Calu3 (cell line): ENCODE measurements around the gene RHBDL1. TPM values are rescaled to one million over a fixed set of nuclear protein-coding genes. Genes with fewer than 3 reads are reported as not detected.

Experiments used
- BruUV-seq: library from RNA; stranded (reverse); fragments of 400-500 nt; replicated peaks from 2 replicates; lab custom pipeline; 2021; lab: Mats Ljungman, UMichigan
- CTCF ChIA-PET: fragments of 300-600 bp; sonication (Branson Sonifier 250); formaldehyde crosslinking; loops from one replicate; lab custom pipeline; 2022; ENCODE audit warnings: antibody characterized with exemption; lab: Charles Lee
- DNase-seq: peaks from one replicate; pipeline ENCODE4 v3.0.0; 2022
- H3K27ac Mint-ChIP-seq: one replicate; pipeline ENCODE4 v1.8.0; 2022; ENCODE audit warnings: mixed read lengths; ENCODE audit not compliant: unreplicated experiment
- H3K27me3 Mint-ChIP-seq: one replicate; pipeline ENCODE4 v1.8.0; 2022; ENCODE audit warnings: mixed read lengths; ENCODE audit not compliant: unreplicated experiment
- H3K36me3 Mint-ChIP-seq: one replicate; pipeline ENCODE4 v1.8.0; 2022; ENCODE audit warnings: mild to moderate bottlenecking, moderate library complexity, mixed read lengths; ENCODE audit not compliant: insufficient read depth, unreplicated experiment
- H3K4me1 Mint-ChIP-seq: one replicate; pipeline ENCODE4 v1.8.0; 2022; ENCODE audit warnings: mild to moderate bottlenecking, low read depth, mixed read lengths; ENCODE audit not compliant: unreplicated experiment
- H3K4me3 Mint-ChIP-seq: one replicate; pipeline ENCODE4 v1.8.0; 2022; ENCODE audit warnings: mild to moderate bottlenecking, low read depth, moderate library complexity, mixed read lengths; ENCODE audit not compliant: unreplicated experiment
- H3K9me3 Mint-ChIP-seq: one replicate; pipeline ENCODE4 v1.8.0; 2022; ENCODE audit warnings: low read depth, mixed read lengths; ENCODE audit not compliant: unreplicated experiment
- intact Hi-C: fragments of 100-400 bp; cut with micrococcal nuclease; formaldehyde crosslinking; loops from one replicate; pipeline ENCODE4 v1.10.0; 2022; ENCODE audit not compliant: unreplicated experiment
- total RNA-seq: library from RNA; stranded (reverse); gene quantifications from 2 replicates; pipeline ENCODE4 v1.2.3, GENCODE V29; 2022
- TF ChIP-seq, protein P1 (sequence below): fragments of 200-600 bp; IDR thresholded peaks from one replicate; pipeline ENCODE4 v1.8.0; 2022; ENCODE audit warnings: antibody characterized with exemption; ENCODE audit not compliant: unreplicated experiment

RHBDL1 gene
- total RNA-seq, 1 experiment from 2014 or later: 2.6 TPM

DNA sequence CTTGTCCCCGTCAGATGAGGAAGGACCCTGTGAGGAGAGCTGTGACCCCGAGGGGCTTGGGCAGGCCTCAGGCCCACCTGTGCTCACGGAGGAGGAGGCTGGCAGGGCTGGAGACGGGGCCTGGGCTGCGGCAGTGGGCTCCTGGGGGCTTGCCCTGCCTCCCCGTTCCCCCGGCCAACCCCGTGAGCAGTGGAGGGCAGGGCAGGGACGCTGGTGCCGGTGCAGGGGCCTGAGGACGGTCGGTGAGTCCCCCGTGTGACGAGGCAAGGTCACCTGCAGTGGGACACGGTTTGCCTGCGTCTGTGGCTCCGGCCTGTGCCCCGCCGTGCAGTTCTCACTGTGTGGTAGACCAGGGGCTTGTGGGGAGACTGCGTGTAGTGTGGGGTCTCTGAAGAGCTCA, 15.9 kb upstream of the RHBDL1 start:
- no peaks in the 10 kb centered on the region for H3K9me3 Mint-ChIP-seq
- H3K27me3 Mint-ChIP-seq: no peaks in the 10 kb centered on the region
- peaks cover 35% of the 10 kb centered on the region for H3K36me3 Mint-ChIP-seq
- no peak for DNase-seq
- TF ChIP-seq, protein P1, sequence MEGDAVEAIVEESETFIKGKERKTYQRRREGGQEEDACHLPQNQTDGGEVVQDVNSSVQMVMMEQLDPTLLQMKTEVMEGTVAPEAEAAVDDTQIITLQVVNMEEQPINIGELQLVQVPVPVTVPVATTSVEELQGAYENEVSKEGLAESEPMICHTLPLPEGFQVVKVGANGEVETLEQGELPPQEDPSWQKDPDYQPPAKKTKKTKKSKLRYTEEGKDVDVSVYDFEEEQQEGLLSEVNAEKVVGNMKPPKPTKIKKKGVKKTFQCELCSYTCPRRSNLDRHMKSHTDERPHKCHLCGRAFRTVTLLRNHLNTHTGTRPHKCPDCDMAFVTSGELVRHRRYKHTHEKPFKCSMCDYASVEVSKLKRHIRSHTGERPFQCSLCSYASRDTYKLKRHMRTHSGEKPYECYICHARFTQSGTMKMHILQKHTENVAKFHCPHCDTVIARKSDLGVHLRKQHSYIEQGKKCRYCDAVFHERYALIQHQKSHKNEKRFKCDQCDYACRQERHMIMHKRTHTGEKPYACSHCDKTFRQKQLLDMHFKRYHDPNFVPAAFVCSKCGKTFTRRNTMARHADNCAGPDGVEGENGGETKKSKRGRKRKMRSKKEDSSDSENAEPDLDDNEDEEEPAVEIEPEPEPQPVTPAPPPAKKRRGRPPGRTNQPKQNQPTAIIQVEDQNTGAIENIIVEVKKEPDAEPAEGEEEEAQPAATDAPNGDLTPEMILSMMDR: no peak
- BruUV-seq: no TSS peak
- H3K4me1 Mint-ChIP-seq: no peaks in the 10 kb centered on the region
- H3K27ac Mint-ChIP-seq: no peak overlapping the region
- CTCF ChIA-PET: no interaction called here
- H3K4me3 Mint-ChIP-seq: no peak overlapping the region
- intact Hi-C loops: no loop called here

- CTCF ChIA-PET: no interaction called here
- intact Hi-C loops: no loop called here
- H3K27ac Mint-ChIP-seq: no peak overlapping the region
- TF ChIP-seq, protein P1: no peak
- BruUV-seq: no TSS peak
- no peaks in the 10 kb centered on the region for H3K4me1 Mint-ChIP-seq
- no peak overlapping the region for H3K4me3 Mint-ChIP-seq
- no peaks in the 10 kb centered on the region for H3K27me3 Mint-ChIP-seq
- peaks cover 32% of the 10 kb centered on the region for H3K36me3 Mint-ChIP-seq
- DNase-seq: no peak
- no peaks in the 10 kb centered on the region for H3K9me3 Mint-ChIP-seq
Observed at GRCh38 chr16:660132-660458, 15.4 kb upstream of the RHBDL1 start.

GRCh38 chr16:660459-661183, 14.8 kb upstream of the RHBDL1 start:
- Mint-ChIP-seq H3K27ac (no peak overlapping the region), H3K4me3 (no peak overlapping the region), H3K4me1 (no peaks in the 10 kb centered on the region), H3K27me3 (no peaks in the 10 kb centered on the region), H3K9me3 (no peaks in the 10 kb centered on the region), H3K36me3 (peaks cover 32% of the 10 kb centered on the region)
- intact Hi-C loops: no loop called here
- no TSS peak for BruUV-seq
- TF ChIP-seq, protein P1: no peak
- CTCF ChIA-PET: no interaction called here
- no peak for DNase-seq

GRCh38 chr16:661184-661821, 14.2 kb upstream of the RHBDL1 start:
- no peaks in the 10 kb centered on the region for H3K9me3 Mint-ChIP-seq
- CTCF ChIA-PET: no interaction called here

More at GRCh38 chr16:661184-661821, 14.2 kb upstream of the RHBDL1 start:
- H3K4me1 Mint-ChIP-seq: no peaks in the 10 kb centered on the region
- H3K27me3 Mint-ChIP-seq: no peaks in the 10 kb centered on the region
- DNase-seq: no peak
- H3K36me3 Mint-ChIP-seq: peaks cover 32% of the 10 kb centered on the region
- intact Hi-C loops: no loop called here
- H3K4me3 Mint-ChIP-seq: no peak overlapping the region
- BruUV-seq: no TSS peak
- no peak overlapping the region for H3K27ac Mint-ChIP-seq
- TF ChIP-seq, protein P1: no peak
